Activated T-helper 1 cell treated with anti-CD3 and anti-CD28 coated beads, Interleukin-12 subunit alpha, Interleukin-12 subunit beta, Interleukin-2, Interleukin-4 antibody, amounts not matched to agents 30 ng/mL and 10 ng/mL and 1 ng/mL, durations not matched to agents 14 hours and 24 hours and 36 hours (primary cell): ENCODE measurements around the gene LRRC71. TPM values are rescaled to one million over a fixed set of nuclear protein-coding genes. Genes with fewer than 3 reads are reported as not detected.
"Not testable (repeated sequence)": the region's sequence is repeated elsewhere in the genome, so short reads cannot be mapped to it uniquely, and the experiment has no call there.

Experiments
- DNase-seq: peaks from one replicate; pipeline ENCODE4 v3.0.0; 2021; ENCODE audit warnings: low spot score
- H3K27ac Mint-ChIP-seq: one replicate; pipeline ENCODE4 v1.8.0; 2021; ENCODE audit warnings: mild to moderate bottlenecking, mixed read lengths
- H3K27me3 Mint-ChIP-seq: one replicate; pipeline ENCODE4 v1.8.0; 2022; ENCODE audit warnings: mild to moderate bottlenecking, moderate library complexity, mixed read lengths; ENCODE audit not compliant: insufficient read depth
- H3K36me3 Mint-ChIP-seq: one replicate; pipeline ENCODE4 v1.8.0; 2021; ENCODE audit warnings: low read depth, mixed read lengths
- H3K4me1 Mint-ChIP-seq: one replicate; pipeline ENCODE4 v1.8.0; 2021; ENCODE audit warnings: low read depth, mixed read lengths
- H3K4me3 Mint-ChIP-seq: one replicate; pipeline ENCODE4 v1.8.0; 2021; ENCODE audit warnings: mild to moderate bottlenecking, moderate library complexity, mixed read lengths
- H3K9me3 Mint-ChIP-seq: one replicate; pipeline ENCODE4 v1.8.0; 2021; ENCODE audit warnings: mixed read lengths
- intact Hi-C: fragments of 100-400 bp; cut with micrococcal nuclease; formaldehyde crosslinking; loops from one replicate; pipeline ENCODE4 v1.15.1; 2024
- total RNA-seq: library from RNA; stranded (reverse); gene quantifications from 2 replicates; pipeline ENCODE4 v1.2.3, GENCODE V29; 2022

Gene LRRC71
- total RNA-seq, 1 donor from 2014 or later: not detected

DNA sequence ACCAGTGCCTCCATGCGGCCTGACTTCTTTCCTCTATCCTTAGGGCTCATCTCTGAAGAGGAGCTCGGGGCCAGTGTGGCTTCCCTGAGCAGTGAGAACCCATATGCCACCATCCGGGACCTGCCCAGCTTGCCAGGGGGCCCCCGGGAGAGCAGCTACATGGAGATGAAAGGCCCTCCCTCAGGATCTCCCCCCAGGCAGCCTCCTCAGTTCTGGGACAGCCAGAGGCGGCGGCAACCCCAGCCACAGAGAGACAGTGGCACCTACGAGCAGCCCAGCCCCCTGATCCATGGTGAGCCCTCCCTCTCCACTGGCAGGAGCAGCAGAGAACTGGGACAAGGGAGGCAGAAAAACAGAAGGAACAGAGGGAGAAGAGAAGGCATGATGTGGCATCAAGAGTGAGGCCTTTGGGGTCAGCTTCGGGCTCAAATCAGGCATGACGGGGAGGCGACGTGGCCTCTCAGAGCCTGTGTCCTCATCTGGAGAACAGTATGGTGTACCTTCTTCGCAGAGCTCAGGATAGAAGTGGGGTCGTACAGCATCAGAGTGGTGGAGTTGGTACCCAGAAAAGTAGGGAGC lies 6.5 kb upstream of the LRRC71 start:
- Mint-ChIP-seq H3K27ac (no peak overlapping the region), H3K27me3 (peaks cover 25% of the 10 kb centered on the region), H3K4me1 (no peaks in the 10 kb centered on the region), H3K9me3 (no peaks in the 10 kb centered on the region), H3K4me3 (no peak overlapping the region), H3K36me3 (no peaks in the 10 kb centered on the region)
- intact Hi-C loops: loop anchor here (10.0 kb wide), 1 partner anchor 161 kb away; no protein-coding TSS in a partner anchor
- DNase-seq: no peak

DNA sequence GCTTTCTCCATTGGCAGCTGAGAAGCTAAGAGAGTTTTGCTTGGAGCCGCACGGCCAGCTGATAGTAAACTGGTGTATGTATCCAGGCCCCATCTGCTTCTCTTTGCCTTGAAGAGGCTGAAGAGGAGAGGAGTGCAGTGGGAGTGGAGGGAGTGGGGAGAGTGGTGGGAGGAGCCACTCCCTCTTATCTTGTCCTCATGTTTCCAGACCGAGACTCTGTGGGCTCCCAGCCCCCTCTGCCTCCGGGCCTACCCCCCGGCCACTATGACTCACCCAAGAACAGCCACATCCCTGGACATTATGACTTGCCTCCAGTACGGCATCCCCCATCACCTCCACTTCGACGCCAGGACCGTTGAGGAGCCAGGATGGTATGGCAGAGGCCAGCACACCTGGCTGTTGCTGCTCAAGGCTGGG lies 6.0 kb upstream of the LRRC71 start:
- Mint-ChIP-seq H3K27ac (no peak overlapping the region), H3K9me3 (no peaks in the 10 kb centered on the region), H3K4me3 (no peak overlapping the region), H3K36me3 (no peaks in the 10 kb centered on the region), H3K4me1 (no peaks in the 10 kb centered on the region), H3K27me3 (peaks cover 26% of the 10 kb centered on the region)
- DNase-seq: no peak
- intact Hi-C loops: loop anchor here (10.0 kb wide), 1 partner anchor 160 kb away; no protein-coding TSS in a partner anchor

GRCh38 chr1:156921053-156921529 lies 659 bp downstream of the LRRC71 start:
- no peaks in the 10 kb centered on the region for H3K36me3 Mint-ChIP-seq
- H3K27me3 Mint-ChIP-seq: peaks cover 67% of the 10 kb centered on the region
- H3K9me3 Mint-ChIP-seq: no peaks in the 10 kb centered on the region
- H3K4me3 Mint-ChIP-seq: no peak overlapping the region
- no peak for DNase-seq
- intact Hi-C loops: loop anchor here (2.0 to 5.0 kb wide), 3 partner anchors 58 to 124 kb away; no protein-coding TSS in a partner anchor
- H3K27ac Mint-ChIP-seq: no peak overlapping the region
- H3K4me1 Mint-ChIP-seq: peaks cover 4% of the 10 kb centered on the region

DNA sequence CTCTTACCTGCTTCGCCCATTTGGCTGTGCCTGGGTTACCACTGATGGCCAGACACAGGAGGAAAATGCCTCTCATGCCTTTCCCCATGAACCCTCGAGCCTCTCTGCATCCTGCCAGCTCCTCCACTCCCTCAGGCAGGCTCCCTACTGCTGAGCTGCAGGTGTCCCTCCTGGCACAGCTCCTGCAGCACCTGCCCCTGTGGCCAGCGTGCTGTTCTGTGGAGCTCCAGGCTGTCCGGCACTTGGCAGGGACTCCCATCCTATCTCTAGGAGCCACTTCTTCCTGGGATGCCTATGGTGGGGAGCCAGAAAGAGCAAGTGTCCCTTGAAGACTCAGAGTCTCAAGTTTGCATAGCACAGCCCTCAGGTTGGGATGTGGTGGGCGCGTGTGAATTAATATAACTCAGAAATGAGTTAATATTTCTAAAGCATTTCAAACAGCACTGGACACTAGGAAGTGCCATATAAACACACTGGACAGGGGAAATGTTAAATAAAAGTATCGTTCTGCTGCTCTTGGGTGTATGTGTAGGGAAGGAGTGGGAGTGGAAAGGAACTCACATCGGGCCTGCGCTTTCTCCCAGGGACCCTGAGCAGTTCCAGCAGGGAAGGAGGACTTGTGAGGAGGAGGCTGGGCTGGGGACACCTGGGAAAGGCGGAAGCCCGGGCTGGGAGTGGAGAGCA lies 2.7 kb downstream of the LRRC71 start:
- H3K9me3 Mint-ChIP-seq: no peaks in the 10 kb centered on the region
- H3K36me3 Mint-ChIP-seq: no peaks in the 10 kb centered on the region
- H3K27ac Mint-ChIP-seq: no peak overlapping the region
- H3K4me3 Mint-ChIP-seq: peak overlapping the region; percentile 28
- H3K27me3 Mint-ChIP-seq: peaks cover 77% of the 10 kb centered on the region
- DNase-seq: no peak
- H3K4me1 Mint-ChIP-seq: peaks cover 14% of the 10 kb centered on the region
- intact Hi-C loops: loop anchor here (5.0 kb wide), 1 partner anchor 111 kb away; no protein-coding TSS in a partner anchor

DNA sequence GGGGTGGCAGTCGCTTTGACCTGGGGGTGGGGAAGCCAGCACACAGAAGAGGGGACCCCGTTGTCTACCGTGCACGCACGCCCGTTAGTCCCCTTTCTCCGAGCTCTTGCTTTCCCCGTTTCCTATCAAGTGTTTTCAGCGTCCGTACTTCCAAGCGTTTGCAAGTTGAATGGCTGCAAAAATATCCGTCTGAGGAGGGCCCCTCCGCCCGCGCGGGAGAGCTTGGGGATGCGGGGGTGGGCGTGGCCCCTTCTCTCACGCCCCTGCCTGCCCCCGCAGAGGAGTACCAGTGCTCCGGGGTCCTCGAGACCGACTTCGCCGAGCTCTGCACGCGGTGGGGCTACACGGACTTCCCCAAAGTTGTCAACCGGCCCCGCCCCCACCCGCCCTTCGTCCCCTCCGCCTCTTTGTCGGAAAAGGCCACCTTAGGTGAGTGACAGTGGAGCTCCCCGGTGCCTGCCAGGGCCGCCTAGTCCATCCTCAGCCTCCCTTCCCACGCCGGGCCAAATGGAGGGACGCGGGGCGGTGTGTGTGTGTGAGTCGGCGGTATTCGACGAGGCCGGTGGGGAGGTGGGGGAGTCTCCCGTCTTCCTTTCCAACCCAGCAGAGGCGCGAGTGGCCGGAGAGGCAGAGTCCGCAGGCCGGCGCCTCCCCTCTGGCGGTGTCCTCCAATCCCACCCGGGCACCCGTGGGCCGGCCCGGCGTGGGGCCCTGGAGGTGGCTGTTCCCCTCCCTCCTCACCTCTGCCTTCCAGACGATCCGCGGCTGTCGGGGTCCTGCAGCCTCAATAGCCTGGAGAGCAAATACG lies 3.4 kb downstream of the LRRC71 start:
- no peaks in the 10 kb centered on the region for H3K9me3 Mint-ChIP-seq
- peaks cover 79% of the 10 kb centered on the region for H3K27me3 Mint-ChIP-seq
- H3K4me1 Mint-ChIP-seq: peaks cover 16% of the 10 kb centered on the region
- no peak for DNase-seq
- intact Hi-C loops: loop anchor here (5.0 kb wide), 1 partner anchor 112 kb away; no protein-coding TSS in a partner anchor
- no peak overlapping the region for H3K27ac Mint-ChIP-seq
- H3K4me3 Mint-ChIP-seq: no peak overlapping the region
- no peaks in the 10 kb centered on the region for H3K36me3 Mint-ChIP-seq

DNA sequence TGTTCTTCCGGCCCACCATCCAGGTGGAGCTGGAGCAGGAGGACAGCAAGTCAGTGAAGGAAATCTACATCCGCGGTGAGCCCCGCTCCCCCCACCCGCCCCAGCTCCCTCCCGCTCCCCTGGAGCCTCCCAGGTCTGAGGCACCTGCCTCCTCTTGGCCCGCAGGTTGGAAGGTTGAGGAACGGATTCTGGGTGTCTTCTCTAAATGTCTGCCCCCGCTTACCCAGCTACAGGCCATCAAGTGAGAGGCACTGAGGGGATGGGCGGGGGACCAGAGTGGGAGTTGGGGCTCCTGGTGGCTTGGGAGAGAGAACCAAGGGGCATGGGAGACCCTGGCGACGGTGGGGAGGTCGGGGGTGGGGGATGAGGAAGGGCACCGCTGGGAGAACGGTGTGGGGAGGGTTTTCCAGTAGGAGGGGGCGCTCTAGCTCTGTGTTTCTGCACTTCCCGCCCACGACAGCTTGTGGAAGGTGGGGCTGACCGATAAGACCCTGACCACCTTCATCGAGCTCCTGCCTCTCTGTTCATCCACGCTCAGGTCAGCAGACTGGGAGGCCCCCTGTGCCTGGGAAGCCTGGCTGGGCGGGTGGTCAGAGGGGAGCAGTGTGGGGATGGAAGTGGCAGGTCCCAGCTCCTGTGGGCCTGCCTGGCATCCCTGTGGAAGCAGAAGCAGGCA lies 4.2 kb downstream of the LRRC71 start:
- H3K4me1 Mint-ChIP-seq: peaks cover 16% of the 10 kb centered on the region
- intact Hi-C loops: loop anchor here (5.0 kb wide), 3 partner anchors 112 to 237 kb away; partner anchors contain the start of gene CRABP2
- no peak overlapping the region for H3K4me3 Mint-ChIP-seq
- H3K9me3 Mint-ChIP-seq: no peaks in the 10 kb centered on the region
- no peak for DNase-seq
- H3K36me3 Mint-ChIP-seq: no peaks in the 10 kb centered on the region
- H3K27me3 Mint-ChIP-seq: peaks cover 84% of the 10 kb centered on the region
- no peak overlapping the region for H3K27ac Mint-ChIP-seq

GRCh38 chr1:156925154-156926010 lies 5.0 kb downstream of the LRRC71 start:
- no peak overlapping the region for H3K4me3 Mint-ChIP-seq
- intact Hi-C loops: loop anchor here (2.0 to 5.0 kb wide), 4 partner anchors 15 to 238 kb away; partner anchors contain the start of gene CRABP2

GRCh38 chr1:156926175-156926574 lies 5.7 kb downstream of the LRRC71 start:
- Mint-ChIP-seq H3K27ac (peak overlapping the region; percentile 14), H3K4me1 (peaks cover 17% of the 10 kb centered on the region), H3K9me3 (no peaks in the 10 kb centered on the region), H3K27me3 (peaks cover 81% of the 10 kb centered on the region), H3K4me3 (no peak overlapping the region), H3K36me3 (no peaks in the 10 kb centered on the region)
- DNase-seq: no peak
- intact Hi-C loops: loop anchor here (2.0 to 5.0 kb wide), 4 partner anchors 15 to 239 kb away; partner anchors contain the start of gene CRABP2

More at GRCh38 chr1:156925154-156926010, 5.0 kb downstream of the LRRC71 start:
- peaks cover 82% of the 10 kb centered on the region for H3K27me3 Mint-ChIP-seq
- no peak overlapping the region for H3K27ac Mint-ChIP-seq
- no peaks in the 10 kb centered on the region for H3K9me3 Mint-ChIP-seq
- DNase-seq: no peak
- peaks cover 16% of the 10 kb centered on the region for H3K4me1 Mint-ChIP-seq
- H3K36me3 Mint-ChIP-seq: no peaks in the 10 kb centered on the region

GRCh38 chr1:156926695-156927094 lies 6.3 kb downstream of the LRRC71 start:
- intact Hi-C loops: loop anchor here (1.0 to 5.0 kb wide), 6 partner anchors 16 to 301 kb away; partner anchors contain the start of gene CRABP2
- H3K9me3 Mint-ChIP-seq, H3K36me3 Mint-ChIP-seq, H3K4me3 Mint-ChIP-seq, H3K27ac Mint-ChIP-seq, DNase-seq: not testable (repeated sequence)
- H3K27me3 Mint-ChIP-seq: peaks cover 80% of the 10 kb centered on the region
- H3K4me1 Mint-ChIP-seq: peaks cover 22% of the 10 kb centered on the region

GRCh38 chr1:156927215-156928042 lies 7.0 kb downstream of the LRRC71 start:
- Mint-ChIP-seq H3K9me3 (no peaks in the 10 kb centered on the region), H3K4me3 (peak overlapping the region; percentile 55), H3K36me3 (no peaks in the 10 kb centered on the region), H3K4me1 (peaks cover 23% of the 10 kb centered on the region), H3K27me3 (peaks cover 75% of the 10 kb centered on the region), H3K27ac (no peak overlapping the region)
- peak; percentile 62 for DNase-seq
- intact Hi-C loops: loop anchor here (1.0 to 5.0 kb wide), 7 partner anchors 17 to 302 kb away; partner anchors contain the start of gene CRABP2
